IMR-90 (cell line): ENCODE measurements around the gene KIAA1328. TPM values are rescaled to one million over a fixed set of nuclear protein-coding genes. Genes with fewer than 3 reads are reported as not detected.

Source experiments
- ATAC-seq: fragments of 200-7000 bp; cut with Tn5 transposase; 2 replicates; pipeline ENCODE4 v1.9.1; 2020; ENCODE audit warnings: low read depth, mild to moderate bottlenecking, moderate library complexity
- BruUV-seq: library from RNA; stranded (reverse); fragments of 400-500 nt; replicated peaks from 2 replicates; lab custom pipeline; 2021; lab: Mats Ljungman, UMichigan
- CTCF ChIA-PET: fragments of 300-600 bp; formaldehyde crosslinking; extraction: SDS; loops from one replicate; lab custom pipeline; 2021; ENCODE audit warnings: antibody characterized with exemption; lab: Yijun Ruan, JAX
- POLR2A ChIA-PET: fragments of 300-600 bp; sonication (Branson Sonifier 250); formaldehyde crosslinking; loops from one replicate; lab custom pipeline; 2022; ENCODE audit warnings: antibody characterized with exemption; ENCODE audit not compliant: unreplicated experiment; lab: Charles Lee
- DNase-seq: peaks from one replicate; pipeline ENCODE4 v3.0.0; 2013
- H2AFZ ChIP-seq: replicated peaks from 2 replicates; pipeline ENCODE3; 2013; ENCODE audit warnings: low read length, mild to moderate bottlenecking; ENCODE audit not compliant: poor library complexity
- H2AK5ac ChIP-seq: 2 replicates; pipeline ENCODE4 v1.6.1; 2013; ENCODE audit warnings: low read depth, low read length, inconsistent platforms
- H2AK9ac ChIP-seq: replicated peaks from 2 replicates; pipeline ENCODE3; 2013; ENCODE audit warnings: mild to moderate bottlenecking, low read depth, low read length, moderate library complexity; ENCODE audit not compliant: poor library complexity
- H2BK120ac ChIP-seq: 2 replicates; pipeline ENCODE4 v1.6.1; 2013; ENCODE audit warnings: low read depth, low read length, inconsistent platforms
- H2BK15ac ChIP-seq: 3 replicates; pipeline ENCODE4 v1.6.1; 2013; ENCODE audit warnings: low read depth, low read length, inconsistent platforms
- H2BK20ac ChIP-seq: 2 replicates; pipeline ENCODE4 v1.6.1; 2013; ENCODE audit warnings: low read depth, mild to moderate bottlenecking, inconsistent platforms, low read length, moderate library complexity
- H2BK5ac ChIP-seq: 2 replicates; pipeline ENCODE4 v1.6.1; 2013; ENCODE audit warnings: mild to moderate bottlenecking, low read depth, low read length, inconsistent platforms; ENCODE audit not compliant: poor library complexity, severe bottlenecking
- H3K14ac ChIP-seq: replicated peaks from 2 replicates; pipeline ENCODE4 v1.6.1; 2013; ENCODE audit warnings: low read depth, low read length, inconsistent platforms
- H3K18ac ChIP-seq: 2 replicates; pipeline ENCODE4 v1.6.1; 2013; ENCODE audit warnings: low read depth, low read length, control low read depth
- H3K23ac ChIP-seq: 2 replicates; pipeline ENCODE4 v1.6.1; 2013; ENCODE audit warnings: low read depth, low read length, inconsistent platforms
- H3K27ac ChIP-seq: 2 replicates; pipeline ENCODE4 v1.5.1; 2013; ENCODE audit warnings: mild to moderate bottlenecking, control low read depth, low read length; ENCODE audit not compliant: insufficient read depth
- H3K27me3 ChIP-seq: 2 replicates; pipeline ENCODE4 v1.6.1; 2013; ENCODE audit warnings: low read length; ENCODE audit not compliant: control insufficient read depth, insufficient read depth
- H3K36me3 ChIP-seq: 2 replicates; pipeline ENCODE4 v1.6.1; 2013; ENCODE audit warnings: low read length, mixed read lengths; ENCODE audit not compliant: control insufficient read depth, insufficient read depth
- H3K4ac ChIP-seq: 2 replicates; pipeline ENCODE4 v1.6.1; 2013; ENCODE audit warnings: low read depth, low read length, inconsistent platforms
- H3K4me1 ChIP-seq: 2 replicates; pipeline ENCODE4 v1.6.1; 2013; ENCODE audit warnings: low read length, mixed read lengths; ENCODE audit not compliant: control insufficient read depth, insufficient read depth
- H3K4me2 ChIP-seq: 2 replicates; pipeline ENCODE4 v1.6.1; 2013; ENCODE audit warnings: low read depth, mild to moderate bottlenecking, control low read depth, low read length, moderate library complexity
- H3K4me3 ChIP-seq: 2 replicates; pipeline ENCODE4 v1.5.1; 2013; ENCODE audit warnings: low read depth, mild to moderate bottlenecking, control low read depth, low read length, moderate library complexity; ENCODE audit not compliant: insufficient read depth
- H3K56ac ChIP-seq: 2 replicates; pipeline ENCODE4 v1.6.1; 2013; ENCODE audit warnings: low read length, inconsistent platforms; ENCODE audit not compliant: insufficient read depth; ENCODE audit errors: extremely low read depth
- H3K79me1 ChIP-seq, 2 experiments: 2 replicates each; pipeline ENCODE4 v1.6.1; 2013; ENCODE audit warnings: low read length in 2 of 2, inconsistent platforms in 1 of 2, low read depth in 1 of 2
- H3K9ac ChIP-seq: 2 replicates; pipeline ENCODE4 v1.6.1; 2013; ENCODE audit warnings: low read depth, low read length, control low read depth
- H3K9me1 ChIP-seq: 2 replicates; pipeline ENCODE4 v1.6.1; 2013; ENCODE audit warnings: low read length, inconsistent platforms; ENCODE audit not compliant: insufficient read depth
- H3K9me3 ChIP-seq: 2 replicates; pipeline ENCODE4 v1.6.1; 2013; ENCODE audit warnings: low read length; ENCODE audit not compliant: control insufficient read depth, insufficient read depth
- H4K20me1 ChIP-seq: 2 replicates; pipeline ENCODE4 v1.6.1; 2013; ENCODE audit warnings: low read length, inconsistent platforms; ENCODE audit not compliant: insufficient read depth
- H4K5ac ChIP-seq: 2 replicates; pipeline ENCODE4 v1.6.1; 2013; ENCODE audit warnings: mild to moderate bottlenecking, low read depth, low read length, control low read depth
- H4K8ac ChIP-seq, 2 experiments: 2 replicates each; pipeline ENCODE4 v1.6.1; 2013; ENCODE audit warnings: low read depth in 2 of 2, low read length in 2 of 2, control low read depth in 1 of 2, inconsistent platforms in 1 of 2
- H4K91ac ChIP-seq: 2 replicates; pipeline ENCODE4 v1.6.1; 2013; ENCODE audit warnings: low read depth, low read length, inconsistent platforms; ENCODE audit not compliant: insufficient read depth
- BHLHE40 ChIP-seq: fragments of 150-350 bp; IDR thresholded peaks from 2 replicates; pipeline ENCODE4 v1.6.1; 2016; ENCODE audit warnings: mild to moderate bottlenecking, low read depth, low read length
- CEBPB ChIP-seq: IDR thresholded peaks from 2 replicates; pipeline ENCODE4 v1.6.1; 2012; ENCODE audit warnings: low read depth, low read length, improper control_type of control experiment
- CHD1 ChIP-seq: IDR thresholded peaks from 2 replicates; pipeline ENCODE4 v1.6.1; 2012; ENCODE audit warnings: low read depth, low read length, improper control_type of control experiment
- FOS ChIP-seq: fragments of 150-350 bp; IDR thresholded peaks from 2 replicates; pipeline ENCODE4 v1.6.1; 2016; ENCODE audit warnings: low read depth, low read length
- MAFK ChIP-seq: IDR thresholded peaks from 2 replicates; pipeline ENCODE4 v1.6.1; 2012; ENCODE audit warnings: low read depth, low read length, improper control_type of control experiment
- MAZ ChIP-seq: IDR thresholded peaks from 2 replicates; pipeline ENCODE4 v1.6.1; 2012; ENCODE audit warnings: low read depth, mild to moderate bottlenecking, low read length, improper control_type of control experiment, moderate library complexity, borderline replicate concordance
- NFE2L2 ChIP-seq: fragments of 150-350 bp; IDR thresholded peaks from 2 replicates; pipeline ENCODE4 v1.6.1; 2016; ENCODE audit warnings: low read depth, mild to moderate bottlenecking, low read length
- POLR2A ChIP-seq: IDR thresholded peaks from 2 replicates; pipeline ENCODE4 v1.6.1; 2012; ENCODE audit warnings: mild to moderate bottlenecking, low read depth, low read length
- RAD21 ChIP-seq: IDR thresholded peaks from 2 replicates; pipeline ENCODE4 v1.6.1; 2012; ENCODE audit warnings: low read length, improper control_type of control experiment
- RFX5 ChIP-seq: IDR thresholded peaks from 2 replicates; pipeline ENCODE4 v1.8.0; 2012; ENCODE audit warnings: low read depth, mild to moderate bottlenecking, low read length, moderate library complexity
- dilution Hi-C: fragments of 300-500 bp; cut with HindIII; formaldehyde crosslinking; loops from one replicate; pipeline ENCODE4 v1.14.3; 2018; ENCODE audit warnings: low sequenced_read_pairs; ENCODE audit not compliant: unreplicated experiment
- in situ Hi-C: fragments of 300-500 bp; cut with MboI; formaldehyde crosslinking; loops from 3 replicates; pipeline ENCODE4 v1.14.3; 2019; ENCODE audit warnings: low sequenced_read_pairs, inconsistent platforms, mixed read lengths
- intact Hi-C: fragments of 100-400 bp; cut with micrococcal nuclease; formaldehyde crosslinking; loops from 2 replicates; pipeline ENCODE4 v1.10.0; 2022
- polyA plus RNA-seq, 3 experiments: library from polyadenylated mRNA; depleted of rRNA; stranded (reverse); fragments of >200 nt; gene quantifications; 2 replicates each; pipeline ENCODE4 v1.2.3, GENCODE V29; 2012; ENCODE audit warnings: low replicate concordance in 1 of 3
- total RNA-seq: library from RNA; depleted of rRNA; stranded (reverse); fragments of >200 nt; gene quantifications from 2 replicates; pipeline ENCODE4 v1.2.3, GENCODE V29; 2012
- TF ChIP-seq, protein P1 (sequence below): conservative IDR thresholded peaks from 2 replicates; pipeline ENCODE4 v1.5.1; 2012; ENCODE audit warnings: mild to moderate bottlenecking, low read depth, low read length, improper control_type of control experiment
- TF ChIP-seq, protein P2 (sequence below): fragments of 150-350 bp; IDR thresholded peaks from 2 replicates; pipeline ENCODE4 v1.6.1; 2017; ENCODE audit warnings: mild to moderate bottlenecking, antibody characterized with exemption, low read length, low read depth
- TF ChIP-seq, protein P3 (sequence below): fragments of 150-350 bp; IDR thresholded peaks from 2 replicates; pipeline ENCODE4 v1.6.1; 2016; ENCODE audit warnings: low read depth, mild to moderate bottlenecking, low read length, moderate library complexity, borderline replicate concordance

Gene KIAA1328
- total and polyA plus RNA-seq, 2 of the 4 experiments (the other 2 are of a cell fraction) = 2.4 to 7.0 TPM

DNA sequence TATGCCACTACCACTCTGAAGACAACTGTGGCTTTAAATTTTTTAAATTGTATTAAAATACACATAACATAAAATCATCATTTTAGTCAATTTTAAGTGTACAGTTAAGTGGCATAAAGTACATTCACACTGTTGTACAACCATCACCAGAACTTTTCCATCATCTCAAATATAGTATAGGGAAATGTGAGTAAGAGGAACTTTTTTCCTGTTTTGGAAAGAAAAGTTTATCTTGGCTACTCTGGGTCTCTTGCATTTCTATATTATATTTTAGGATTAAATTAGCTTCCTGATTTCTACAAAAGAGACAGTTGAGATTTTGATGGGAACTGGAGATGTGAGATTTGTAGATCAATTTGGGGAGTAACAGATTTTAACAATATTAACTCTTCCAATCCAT lies 3.4 kb upstream of the KIAA1328 start:
- Histone ChIP-seq H3K36me3 (peaks cover 4% of the 10 kb centered on the region), H3K4me3 (no peak overlapping the region), H4K91ac (no peak overlapping the region), H2AK5ac (no peak overlapping the region), H3K18ac (no peak overlapping the region), H2BK20ac (no peak overlapping the region), H3K23ac (no peak overlapping the region), H3K9ac (no peak overlapping the region), H3K56ac (no peak overlapping the region), H3K4ac (no peak overlapping the region), H2BK120ac (no peak overlapping the region), H2AFZ (no peak overlapping the region), H3K27ac (no peak overlapping the region), H3K4me1 (peaks cover 4% of the 10 kb centered on the region), H3K9me1 (peaks cover 3% of the 10 kb centered on the region; the same call in 1 of the 2 replicates), H3K27me3 (no peaks in the 10 kb centered on the region), H3K79me1 (peaks cover 36 to 57% of the 10 kb centered on the region in 2 experiments), H4K20me1 (no peaks in the 10 kb centered on the region), H2BK5ac (no peak overlapping the region), H2AK9ac (no peak overlapping the region), H4K5ac (no peak overlapping the region), H2BK15ac (no peak overlapping the region), H3K14ac (no peak overlapping the region), H3K4me2 (no peak overlapping the region), H3K9me3 (no peaks in the 10 kb centered on the region), H4K8ac (no peak overlapping the region)
- ATAC-seq (no peak), DNase-seq (no peak)
- TF ChIP-seq FOS (no peak), NFE2L2 (no peak), RFX5 (no peak), BHLHE40 (no peak), POLR2A (no peak), RAD21 (no peak), MAFK (no peak), CEBPB (no peak), CHD1 (no peak), MAZ (no peak)
- TF ChIP-seq, protein P1, sequence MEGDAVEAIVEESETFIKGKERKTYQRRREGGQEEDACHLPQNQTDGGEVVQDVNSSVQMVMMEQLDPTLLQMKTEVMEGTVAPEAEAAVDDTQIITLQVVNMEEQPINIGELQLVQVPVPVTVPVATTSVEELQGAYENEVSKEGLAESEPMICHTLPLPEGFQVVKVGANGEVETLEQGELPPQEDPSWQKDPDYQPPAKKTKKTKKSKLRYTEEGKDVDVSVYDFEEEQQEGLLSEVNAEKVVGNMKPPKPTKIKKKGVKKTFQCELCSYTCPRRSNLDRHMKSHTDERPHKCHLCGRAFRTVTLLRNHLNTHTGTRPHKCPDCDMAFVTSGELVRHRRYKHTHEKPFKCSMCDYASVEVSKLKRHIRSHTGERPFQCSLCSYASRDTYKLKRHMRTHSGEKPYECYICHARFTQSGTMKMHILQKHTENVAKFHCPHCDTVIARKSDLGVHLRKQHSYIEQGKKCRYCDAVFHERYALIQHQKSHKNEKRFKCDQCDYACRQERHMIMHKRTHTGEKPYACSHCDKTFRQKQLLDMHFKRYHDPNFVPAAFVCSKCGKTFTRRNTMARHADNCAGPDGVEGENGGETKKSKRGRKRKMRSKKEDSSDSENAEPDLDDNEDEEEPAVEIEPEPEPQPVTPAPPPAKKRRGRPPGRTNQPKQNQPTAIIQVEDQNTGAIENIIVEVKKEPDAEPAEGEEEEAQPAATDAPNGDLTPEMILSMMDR = no peak
- TF ChIP-seq, protein P2, sequence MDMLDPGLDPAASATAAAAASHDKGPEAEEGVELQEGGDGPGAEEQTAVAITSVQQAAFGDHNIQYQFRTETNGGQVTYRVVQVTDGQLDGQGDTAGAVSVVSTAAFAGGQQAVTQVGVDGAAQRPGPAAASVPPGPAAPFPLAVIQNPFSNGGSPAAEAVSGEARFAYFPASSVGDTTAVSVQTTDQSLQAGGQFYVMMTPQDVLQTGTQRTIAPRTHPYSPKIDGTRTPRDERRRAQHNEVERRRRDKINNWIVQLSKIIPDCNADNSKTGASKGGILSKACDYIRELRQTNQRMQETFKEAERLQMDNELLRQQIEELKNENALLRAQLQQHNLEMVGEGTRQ = no peak
- TF ChIP-seq, protein P3, sequence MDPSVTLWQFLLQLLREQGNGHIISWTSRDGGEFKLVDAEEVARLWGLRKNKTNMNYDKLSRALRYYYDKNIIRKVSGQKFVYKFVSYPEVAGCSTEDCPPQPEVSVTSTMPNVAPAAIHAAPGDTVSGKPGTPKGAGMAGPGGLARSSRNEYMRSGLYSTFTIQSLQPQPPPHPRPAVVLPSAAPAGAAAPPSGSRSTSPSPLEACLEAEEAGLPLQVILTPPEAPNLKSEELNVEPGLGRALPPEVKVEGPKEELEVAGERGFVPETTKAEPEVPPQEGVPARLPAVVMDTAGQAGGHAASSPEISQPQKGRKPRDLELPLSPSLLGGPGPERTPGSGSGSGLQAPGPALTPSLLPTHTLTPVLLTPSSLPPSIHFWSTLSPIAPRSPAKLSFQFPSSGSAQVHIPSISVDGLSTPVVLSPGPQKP = no peak
- POLR2A ChIA-PET = no interaction called here
- dilution Hi-C loops (no loop called here), in situ Hi-C loops (no loop called here), intact Hi-C loops (no loop called here)
- no TSS peak for BruUV-seq
- CTCF ChIA-PET = no interaction called here
